GM13977 (cell line): ENCODE results near the gene ZNF506.

Source experiments
- DNase-seq: peaks from one replicate; pipeline ENCODE4 v3.0.0; 2012; ENCODE audit warnings: low spot score
- CTCF ChIP-seq: IDR thresholded peaks from 2 replicates; pipeline ENCODE4 v1.5.1; 2012; ENCODE audit warnings: mild to moderate bottlenecking, control low read depth; ENCODE audit not compliant: insufficient read depth; ENCODE audit errors: extremely low read depth, missing control alignments
- in situ Hi-C: fragments of 300-500 bp; cut with MboI; formaldehyde crosslinking; loops from one replicate; pipeline ENCODE4 v1.12.0; 2022; ENCODE audit warnings: low sequenced_read_pairs, low pct_unique_long_range_greater_than_20kb, mixed read lengths, inconsistent platforms; ENCODE audit not compliant: unreplicated experiment

The ZNF506 gene

GRCh38 chr19:19743176-19743575 is 78.4 kb downstream of the ZNF506 start:
- TF ChIP-seq CTCF: no peak
- DNase-seq: no peak
- in situ Hi-C loops: no loop called here

GRCh38 chr19:19742773-19743172 is 78.8 kb downstream of the ZNF506 start:
- TF ChIP-seq CTCF: no peak
- in situ Hi-C loops: no loop called here
- DNase-seq: no peak
